GM12865 (cell line): ENCODE measurements around the gene TPPP.
"Not testable (repeated sequence)": the region's sequence is repeated elsewhere in the genome, so short reads cannot be mapped to it uniquely, and the experiment has no call there.

Experiments used
- DNase-seq: peaks from one replicate; pipeline ENCODE4 v3.0.0; 2010; ENCODE audit warnings: low read depth
- H3K4me3 ChIP-seq: 2 replicates; pipeline ENCODE4 v1.5.1; 2011; ENCODE audit warnings: mild to moderate bottlenecking, low read depth, low read length, control low read depth
- TF ChIP-seq, protein P1 (sequence below): IDR thresholded peaks from 2 replicates; pipeline ENCODE4 v1.5.1; 2011; ENCODE audit warnings: low read length, control low read depth, low read depth, inconsistent platforms; ENCODE audit not compliant: insufficient read depth; ENCODE audit errors: missing control alignments

Gene TPPP

DNA sequence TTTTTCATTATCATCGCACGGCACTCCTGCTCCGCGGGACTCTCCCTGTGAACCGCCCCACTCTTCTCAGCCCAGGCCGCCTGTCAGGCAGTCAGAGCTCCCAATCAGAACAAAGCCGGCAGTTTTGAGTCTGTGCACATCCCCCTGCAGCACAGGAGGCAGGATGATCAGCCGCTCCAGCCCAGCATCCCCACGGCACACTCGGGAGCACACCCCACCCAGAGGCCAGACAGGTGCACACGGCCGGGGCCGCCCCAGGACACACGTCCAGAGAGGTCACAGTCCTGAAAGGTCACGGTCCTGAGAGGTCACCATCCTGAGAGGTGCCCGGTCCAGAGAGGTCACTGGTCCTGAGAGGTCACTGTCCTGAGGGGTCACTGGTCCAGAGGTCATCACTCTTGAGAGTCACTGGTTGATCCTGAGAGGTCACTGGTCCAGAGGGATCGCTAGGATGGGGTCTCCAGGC lies 8.4 kb downstream of the TPPP start:
- TF ChIP-seq, protein P1, sequence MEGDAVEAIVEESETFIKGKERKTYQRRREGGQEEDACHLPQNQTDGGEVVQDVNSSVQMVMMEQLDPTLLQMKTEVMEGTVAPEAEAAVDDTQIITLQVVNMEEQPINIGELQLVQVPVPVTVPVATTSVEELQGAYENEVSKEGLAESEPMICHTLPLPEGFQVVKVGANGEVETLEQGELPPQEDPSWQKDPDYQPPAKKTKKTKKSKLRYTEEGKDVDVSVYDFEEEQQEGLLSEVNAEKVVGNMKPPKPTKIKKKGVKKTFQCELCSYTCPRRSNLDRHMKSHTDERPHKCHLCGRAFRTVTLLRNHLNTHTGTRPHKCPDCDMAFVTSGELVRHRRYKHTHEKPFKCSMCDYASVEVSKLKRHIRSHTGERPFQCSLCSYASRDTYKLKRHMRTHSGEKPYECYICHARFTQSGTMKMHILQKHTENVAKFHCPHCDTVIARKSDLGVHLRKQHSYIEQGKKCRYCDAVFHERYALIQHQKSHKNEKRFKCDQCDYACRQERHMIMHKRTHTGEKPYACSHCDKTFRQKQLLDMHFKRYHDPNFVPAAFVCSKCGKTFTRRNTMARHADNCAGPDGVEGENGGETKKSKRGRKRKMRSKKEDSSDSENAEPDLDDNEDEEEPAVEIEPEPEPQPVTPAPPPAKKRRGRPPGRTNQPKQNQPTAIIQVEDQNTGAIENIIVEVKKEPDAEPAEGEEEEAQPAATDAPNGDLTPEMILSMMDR: no peak
- DNase-seq: no peak
- no peak overlapping the region for H3K4me3 ChIP-seq

DNA sequence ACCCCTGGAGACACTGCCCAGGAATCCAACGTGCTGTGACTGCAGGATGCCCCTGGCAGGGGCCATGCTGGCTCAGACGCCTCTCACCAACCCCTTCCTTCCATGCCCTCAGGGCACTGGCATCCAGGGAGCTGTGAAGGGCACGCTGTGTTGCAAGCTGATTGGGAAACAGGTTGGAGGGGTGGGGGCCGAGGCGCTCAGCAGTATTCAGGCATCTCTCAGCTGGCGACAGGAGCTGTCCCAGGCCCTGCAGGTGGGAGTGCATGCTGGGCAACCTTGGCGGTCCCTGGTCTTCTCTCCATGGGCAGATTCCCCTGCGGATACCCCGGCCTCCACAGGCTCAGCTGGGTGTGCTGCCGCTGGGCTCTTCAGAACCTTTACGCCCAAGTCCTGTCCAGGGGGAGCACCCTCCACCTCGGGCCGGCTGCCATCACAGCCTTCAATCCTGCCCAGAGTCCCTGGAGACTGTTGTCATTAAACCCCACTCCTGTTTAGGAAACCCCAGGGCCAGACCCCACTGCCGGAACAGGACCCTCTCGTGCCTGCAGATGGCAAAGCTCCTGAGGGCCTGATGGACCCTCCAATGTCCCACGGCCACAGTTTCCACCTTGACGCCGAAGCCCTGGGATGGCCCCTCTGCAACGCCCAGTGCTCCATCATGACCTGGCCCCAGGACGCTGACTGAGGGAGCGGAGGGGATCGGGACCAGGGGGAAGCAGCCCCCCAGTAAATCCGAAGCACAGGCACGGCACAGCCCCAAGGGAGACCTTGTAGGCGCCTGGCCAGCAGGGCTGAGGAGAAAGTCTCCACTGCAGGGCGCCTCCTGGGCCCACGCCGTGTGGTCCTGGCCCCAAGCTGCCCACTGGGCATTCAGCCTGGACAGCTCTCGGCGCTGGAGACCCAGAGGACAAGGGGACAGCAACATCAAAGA lies 9.3 kb downstream of the TPPP start:
- TF ChIP-seq, protein P1: no peak
- DNase-seq: no peak

DNA sequence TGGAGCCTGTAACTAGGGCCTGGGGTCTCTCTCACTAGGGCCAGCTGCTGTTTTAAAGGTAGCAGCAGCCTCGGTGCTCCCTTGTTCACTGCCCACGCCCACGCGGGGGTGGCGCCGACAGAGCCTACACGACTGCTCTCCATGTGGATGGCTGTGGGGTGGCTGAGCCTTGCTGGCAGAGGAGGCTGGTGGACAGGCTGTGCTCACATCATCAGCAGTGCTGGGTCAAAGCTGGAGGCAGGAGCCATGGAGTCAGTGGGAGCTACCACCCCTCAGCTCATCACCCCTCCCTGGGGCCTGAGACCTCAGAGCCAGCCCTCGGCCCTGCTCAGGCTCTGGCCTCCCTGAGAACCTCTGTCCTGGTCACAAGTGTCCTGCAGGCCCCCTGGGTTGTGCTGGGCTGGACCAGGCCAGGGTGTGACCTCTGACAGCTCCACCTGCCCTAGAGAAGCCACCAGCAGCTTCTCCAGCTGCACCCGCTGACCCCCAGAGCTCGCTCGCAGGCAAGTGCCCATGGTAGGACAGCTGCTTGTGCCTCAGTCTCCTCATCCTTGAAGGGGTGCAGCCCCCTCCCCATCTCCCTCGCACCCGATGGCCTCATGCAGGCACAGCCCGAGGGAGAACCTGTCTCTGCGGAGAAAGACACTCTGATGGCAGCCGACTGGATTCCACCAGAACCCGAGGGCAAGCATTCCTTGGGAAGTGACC lies 10.3 kb downstream of the TPPP start:
- not testable (repeated sequence) for DNase-seq, H3K4me3 ChIP-seq

More for the DNA sequence above, 9.3 kb downstream of the TPPP start:
- H3K4me3 ChIP-seq: no peak overlapping the region

DNA sequence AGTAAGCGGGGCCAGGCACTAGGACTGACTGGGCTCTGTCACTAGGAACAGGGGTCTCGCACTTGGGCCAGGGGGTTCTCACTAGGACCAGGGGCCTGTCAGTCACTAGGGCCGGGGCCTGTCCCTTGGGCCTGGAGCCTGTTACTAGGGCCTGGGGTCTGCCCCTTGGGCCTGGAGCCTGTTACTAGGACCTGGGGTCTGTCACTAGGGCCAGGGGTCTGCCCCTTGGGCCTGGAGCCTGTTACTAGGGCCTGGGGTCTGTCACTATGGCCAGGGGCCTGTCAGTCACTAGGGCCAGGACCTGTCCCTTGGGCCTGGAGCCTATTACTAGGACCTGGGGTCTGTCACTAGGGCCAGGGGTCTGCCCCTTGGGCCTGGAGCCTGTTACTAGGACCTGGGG lies 10.9 kb downstream of the TPPP start:
- DNase-seq, H3K4me3 ChIP-seq: not testable (repeated sequence)

DNA sequence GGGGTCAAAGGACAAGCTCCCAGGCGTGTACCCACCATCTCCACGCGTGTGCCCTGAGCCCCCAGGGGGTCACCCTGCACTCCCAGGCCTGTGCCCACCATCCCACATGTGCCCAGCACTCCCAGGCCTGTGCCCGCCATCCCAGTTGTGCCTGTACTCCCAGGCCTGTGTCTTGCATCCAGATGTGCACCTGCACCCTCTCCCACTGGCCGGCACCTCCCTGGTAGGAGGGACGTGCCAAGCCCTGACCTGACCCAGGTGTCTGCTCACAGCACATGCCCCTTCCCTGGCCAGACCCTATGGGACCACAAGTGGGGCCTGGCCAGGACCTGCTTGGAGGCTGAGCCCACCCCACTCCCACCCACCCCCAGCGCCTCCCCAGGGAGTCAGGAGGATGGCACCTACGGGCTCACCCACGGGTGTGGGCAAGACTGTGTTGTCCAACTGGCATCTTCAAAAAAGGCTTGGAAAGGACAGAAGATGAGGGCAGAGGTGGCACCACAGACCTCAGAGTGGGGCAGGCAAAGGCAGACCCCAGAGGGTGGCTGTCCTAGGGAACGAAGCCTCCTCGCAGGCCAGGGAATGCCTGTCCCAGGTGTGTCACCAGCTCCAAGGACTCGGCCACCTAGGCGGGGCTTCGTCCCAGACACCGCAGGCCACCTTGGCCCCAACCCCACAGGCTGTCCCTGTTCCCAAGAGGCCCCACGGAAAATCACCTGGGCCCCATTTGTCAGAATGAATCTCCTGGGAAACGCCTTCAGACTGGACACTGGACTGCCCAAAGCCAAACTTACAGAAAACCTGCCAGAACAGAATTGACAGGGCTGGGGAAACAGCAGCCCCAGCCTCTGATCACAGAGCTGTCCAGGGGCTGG lies 11.6 kb downstream of the TPPP start:
- not testable (repeated sequence) for DNase-seq, H3K4me3 ChIP-seq

DNA sequence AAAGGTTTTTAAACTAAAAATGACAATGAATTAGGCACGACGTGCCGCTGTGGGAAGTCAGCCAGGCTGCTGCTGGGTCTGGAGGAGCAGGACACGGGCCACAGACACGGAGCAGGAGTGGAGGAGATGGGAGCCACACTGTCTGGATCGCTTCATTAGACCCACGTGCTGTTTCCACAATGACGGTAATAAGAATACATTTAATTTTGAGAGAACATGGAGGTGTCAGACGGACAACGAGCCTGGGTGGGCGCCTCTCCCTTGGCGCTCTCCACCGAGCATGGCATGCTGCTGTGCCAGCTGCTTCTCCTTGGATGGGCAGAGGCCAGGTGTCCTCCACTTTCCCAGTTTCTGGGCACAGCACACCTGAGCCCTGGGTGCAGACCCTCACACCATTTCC lies 12.3 kb downstream of the TPPP start:
- H3K4me3 ChIP-seq, DNase-seq: not testable (repeated sequence)

DNA sequence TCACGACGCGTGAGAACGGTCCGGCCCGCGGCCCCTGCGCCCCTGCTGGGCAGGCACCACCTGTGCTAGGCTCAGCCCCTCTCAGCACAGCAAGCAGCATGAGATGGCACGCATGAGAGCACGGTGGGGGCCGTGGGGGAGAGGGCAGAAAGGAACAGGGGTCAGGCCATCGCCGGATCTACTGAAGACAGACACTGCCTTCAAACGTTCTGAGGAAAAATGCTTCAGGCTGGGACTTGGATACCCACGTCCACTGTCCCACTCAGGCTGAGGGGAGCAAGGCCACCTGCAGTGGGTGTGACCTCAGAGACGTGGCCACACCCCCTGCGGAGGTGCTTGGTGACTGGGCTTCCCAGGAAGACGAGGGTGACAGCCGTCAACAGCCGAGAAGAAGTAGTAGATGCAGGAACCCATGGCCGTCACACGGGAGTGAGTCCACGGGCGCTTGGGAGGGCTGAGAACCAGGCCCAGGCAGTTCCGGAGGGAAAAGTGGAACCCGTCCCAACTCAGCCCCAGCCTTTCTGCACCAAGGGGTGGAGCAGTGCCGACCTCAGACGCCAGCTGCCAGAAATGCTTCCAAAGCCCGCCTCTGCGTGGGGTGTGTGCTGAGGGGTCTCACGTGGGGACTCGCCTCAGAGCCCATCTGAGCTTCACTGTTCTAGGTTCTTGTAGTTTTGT lies 12.9 kb downstream of the TPPP start:
- not testable (repeated sequence) for DNase-seq, H3K4me3 ChIP-seq

DNA sequence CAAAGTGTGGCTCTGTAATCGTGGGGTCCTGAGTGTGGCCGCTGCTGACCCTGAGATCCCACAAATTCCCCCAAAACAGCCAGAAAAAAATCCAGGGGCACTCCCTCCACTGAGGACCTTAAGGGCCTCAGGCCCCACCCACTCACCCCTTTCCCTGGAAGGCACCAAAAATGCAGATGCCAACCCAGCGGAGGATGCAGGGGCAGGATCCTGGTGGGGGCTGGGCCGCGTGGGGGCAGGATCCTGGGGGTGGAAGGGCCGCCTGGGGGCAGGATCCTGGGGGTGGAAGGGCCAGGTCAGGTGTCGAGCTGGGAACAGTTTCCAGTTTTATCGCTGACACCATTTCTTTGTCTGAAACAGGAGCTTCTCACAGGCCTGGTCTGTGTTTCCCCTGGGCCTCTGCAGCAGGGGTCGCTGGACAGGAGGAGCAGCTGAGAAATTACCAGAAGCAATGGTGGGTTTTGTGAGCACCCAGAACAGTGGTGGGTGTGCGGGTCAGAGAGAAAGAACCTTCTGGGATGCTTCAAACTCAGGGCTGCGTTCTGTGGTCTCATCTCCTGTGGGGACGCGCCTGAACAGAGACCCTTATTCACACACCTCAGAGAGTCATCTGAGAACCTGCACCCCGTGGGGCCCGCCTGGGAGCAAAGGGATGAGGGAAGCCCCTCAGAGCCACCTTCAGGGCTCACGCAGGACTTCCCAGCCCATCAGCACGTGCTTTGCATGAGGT lies 13.8 kb downstream of the TPPP start:
- not testable (repeated sequence) for DNase-seq, H3K4me3 ChIP-seq

DNA sequence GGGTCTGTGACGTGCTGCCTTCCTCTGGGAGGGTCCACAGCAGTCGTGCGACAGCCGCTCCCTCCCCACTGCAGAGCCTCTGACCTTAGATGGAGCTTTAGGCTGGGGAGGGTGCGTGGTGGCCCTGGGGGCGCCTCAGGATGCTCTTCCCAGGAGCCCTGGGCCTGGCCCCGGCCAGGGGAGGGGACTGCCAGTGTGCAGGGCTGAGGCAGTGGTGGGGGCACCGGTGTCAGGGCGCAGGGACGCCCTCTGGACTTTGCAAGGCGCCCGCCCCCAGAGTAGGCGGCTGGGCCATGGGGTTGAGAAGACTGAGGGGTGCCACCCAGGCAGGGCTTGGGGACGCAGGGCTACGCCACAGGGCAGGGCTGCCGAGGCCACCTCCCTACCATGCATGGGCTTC lies 14.6 kb downstream of the TPPP start:
- H3K4me3 ChIP-seq, DNase-seq: not testable (repeated sequence)
